IPS-15b (cell line): ENCODE data around the gene DIRAS1.

Experiments
- H3K27me3 ChIP-seq: one replicate; pipeline ENCODE4 v1.6.1; 2013; ENCODE audit warnings: low read length; ENCODE audit not compliant: control insufficient read depth, insufficient read depth
- H3K36me3 ChIP-seq: one replicate; pipeline ENCODE4 v1.6.1; 2013; ENCODE audit warnings: low read length; ENCODE audit not compliant: control insufficient read depth, insufficient read depth
- H3K4me1 ChIP-seq: one replicate; pipeline ENCODE4 v1.6.1; 2013; ENCODE audit warnings: mild to moderate bottlenecking, low read length; ENCODE audit not compliant: control insufficient read depth, insufficient read depth
- H3K4me3 ChIP-seq: one replicate; pipeline ENCODE4 v1.5.1; 2013; ENCODE audit warnings: low read depth, low read length
- H3K9ac ChIP-seq: one replicate; pipeline ENCODE4 v1.6.1; 2013; ENCODE audit warnings: low read depth, mild to moderate bottlenecking, low read length
- H3K9me3 ChIP-seq: one replicate; pipeline ENCODE4 v1.6.1; 2013; ENCODE audit warnings: mild to moderate bottlenecking, low read length; ENCODE audit not compliant: control insufficient read depth, insufficient read depth

DIRAS1 gene

GRCh38 chr19:2761876-2762782, 41.0 kb upstream of the DIRAS1 start:
- Histone ChIP-seq H3K4me3 (no peak overlapping the region), H3K9ac (no peak overlapping the region), H3K27me3 (no peaks in the 10 kb centered on the region), H3K4me1 (no peaks in the 10 kb centered on the region), H3K9me3 (no peaks in the 10 kb centered on the region), H3K36me3 (peaks cover 66% of the 10 kb centered on the region)

GRCh38 chr19:2761309-2761677, 40.1 kb upstream of the DIRAS1 start:
- no peak overlapping the region for H3K4me3 ChIP-seq
- no peaks in the 10 kb centered on the region for H3K9me3 ChIP-seq
- H3K36me3 ChIP-seq = peaks cover 65% of the 10 kb centered on the region
- no peak overlapping the region for H3K9ac ChIP-seq
- H3K27me3 ChIP-seq = no peaks in the 10 kb centered on the region
- no peaks in the 10 kb centered on the region for H3K4me1 ChIP-seq

- Histone ChIP-seq H3K36me3 (peaks cover 64% of the 10 kb centered on the region), H3K9me3 (no peaks in the 10 kb centered on the region)
Observed at GRCh38 chr19:2759965-2760364, 38.8 kb upstream of the DIRAS1 start.

GRCh38 chr19:2759362-2759761, 38.2 kb upstream of the DIRAS1 start:
- Histone ChIP-seq H3K36me3 (peaks cover 67% of the 10 kb centered on the region), H3K9me3 (no peaks in the 10 kb centered on the region), H3K27me3 (no peaks in the 10 kb centered on the region), H3K9ac (no peak overlapping the region), H3K4me3 (no peak overlapping the region), H3K4me1 (no peaks in the 10 kb centered on the region)

More at GRCh38 chr19:2759965-2760364, 38.8 kb upstream of the DIRAS1 start:
- Histone ChIP-seq H3K9ac (no peak overlapping the region), H3K27me3 (no peaks in the 10 kb centered on the region), H3K4me3 (no peak overlapping the region), H3K4me1 (no peaks in the 10 kb centered on the region)

- H3K27me3 ChIP-seq = no peaks in the 10 kb centered on the region
- H3K4me3 ChIP-seq = no peak overlapping the region
- H3K36me3 ChIP-seq = peaks cover 68% of the 10 kb centered on the region
- no peaks in the 10 kb centered on the region for H3K4me1 ChIP-seq
- H3K9ac ChIP-seq = no peak overlapping the region
- H3K9me3 ChIP-seq = no peaks in the 10 kb centered on the region
Observed at GRCh38 chr19:2758601-2759313, 37.6 kb upstream of the DIRAS1 start.

GRCh38 chr19:2756921-2757881, 36.0 kb upstream of the DIRAS1 start:
- H3K36me3 ChIP-seq = peaks cover 63% of the 10 kb centered on the region

GRCh38 chr19:2756477-2756876, 35.3 kb upstream of the DIRAS1 start:
- Histone ChIP-seq H3K9ac (no peak overlapping the region), H3K4me3 (no peak overlapping the region), H3K9me3 (no peaks in the 10 kb centered on the region), H3K4me1 (no peaks in the 10 kb centered on the region), H3K27me3 (no peaks in the 10 kb centered on the region), H3K36me3 (peaks cover 58% of the 10 kb centered on the region)

More at GRCh38 chr19:2756921-2757881, 36.0 kb upstream of the DIRAS1 start:
- no peak overlapping the region for H3K9ac ChIP-seq
- no peaks in the 10 kb centered on the region for H3K27me3 ChIP-seq
- H3K4me1 ChIP-seq = no peaks in the 10 kb centered on the region
- no peak overlapping the region for H3K4me3 ChIP-seq
- H3K9me3 ChIP-seq = no peaks in the 10 kb centered on the region

GRCh38 chr19:2755811-2756210, 34.6 kb upstream of the DIRAS1 start:
- no peak overlapping the region for H3K4me3 ChIP-seq
- peaks cover 52% of the 10 kb centered on the region for H3K36me3 ChIP-seq
- no peaks in the 10 kb centered on the region for H3K9me3 ChIP-seq
- no peaks in the 10 kb centered on the region for H3K4me1 ChIP-seq
- no peaks in the 10 kb centered on the region for H3K27me3 ChIP-seq
- H3K9ac ChIP-seq = no peak overlapping the region

GRCh38 chr19:2755448-2755705, 34.2 kb upstream of the DIRAS1 start:
- no peak overlapping the region for H3K9ac ChIP-seq

GRCh38 chr19:2754659-2755447, 33.7 kb upstream of the DIRAS1 start:
- Histone ChIP-seq H3K4me3 (no peak overlapping the region), H3K4me1 (no peaks in the 10 kb centered on the region), H3K27me3 (no peaks in the 10 kb centered on the region), H3K9ac (no peak overlapping the region), H3K36me3 (peaks cover 48% of the 10 kb centered on the region), H3K9me3 (no peaks in the 10 kb centered on the region)

More at GRCh38 chr19:2755448-2755705, 34.2 kb upstream of the DIRAS1 start:
- Histone ChIP-seq H3K4me3 (no peak overlapping the region), H3K4me1 (no peaks in the 10 kb centered on the region), H3K27me3 (no peaks in the 10 kb centered on the region), H3K9me3 (no peaks in the 10 kb centered on the region), H3K36me3 (peaks cover 48% of the 10 kb centered on the region)

- Histone ChIP-seq H3K9me3 (no peaks in the 10 kb centered on the region), H3K27me3 (no peaks in the 10 kb centered on the region), H3K4me3 (no peak overlapping the region), H3K36me3 (peaks cover 31% of the 10 kb centered on the region), H3K9ac (no peak overlapping the region), H3K4me1 (no peaks in the 10 kb centered on the region)
Observed at GRCh38 chr19:2751438-2751830, 30.3 kb upstream of the DIRAS1 start.
